DND-41 (cell line): Measurements from ENCODE around the gene MICU1.

Source experiments
- ATAC-seq: fragments of 200-7000 bp; cut with Tn5 transposase; 3 replicates; pipeline ENCODE4 v1.9.1; 2021; ENCODE audit warnings: low read depth; ENCODE audit not compliant: insufficient read depth
- DNase-seq: peaks from one replicate; pipeline ENCODE4 v3.0.0-alpha.2; 2020
- H2AFZ ChIP-seq: 2 replicates; pipeline ENCODE4 v1.6.0; 2012; ENCODE audit warnings: low read depth, low read length
- H3K27ac ChIP-seq: 2 replicates; pipeline ENCODE4 v1.5.1; 2012; ENCODE audit warnings: low read length, inconsistent platforms
- H3K27me3 ChIP-seq: fragments of 200-600 bp; sonication (generic); 2 replicates; pipeline ENCODE4 v1.6.0; 2012; ENCODE audit warnings: low read length, mild to moderate bottlenecking, inconsistent platforms; ENCODE audit not compliant: insufficient read depth, poor library complexity
- H3K36me3 ChIP-seq: 2 replicates; pipeline ENCODE4 v1.5.1; 2012; ENCODE audit warnings: low read length, inconsistent platforms; ENCODE audit not compliant: insufficient read depth
- H3K4me1 ChIP-seq: 2 replicates; pipeline ENCODE4 v1.5.1; 2012; ENCODE audit warnings: mild to moderate bottlenecking, low read length; ENCODE audit not compliant: insufficient read depth
- H3K4me2 ChIP-seq: 2 replicates; pipeline ENCODE4 v1.6.0; 2012; ENCODE audit warnings: mild to moderate bottlenecking, moderate library complexity, low read length, inconsistent platforms; ENCODE audit not compliant: insufficient read depth
- H3K4me3 ChIP-seq, 2 experiments: fragments of 200-600 bp in 1 of 2; shearing (Covaris generic) in 1 of 2; 2 replicates each; pipeline ENCODE4 v1.5.1; 2012 to 2016; ENCODE audit warnings: inconsistent platforms in 2 of 2, low read length in 2 of 2, mild to moderate bottlenecking in 2 of 2, low read depth in 1 of 2, moderate library complexity in 1 of 2
- H3K79me2 ChIP-seq: 2 replicates; pipeline ENCODE4 v1.6.0; 2012; ENCODE audit warnings: low read length, inconsistent platforms; ENCODE audit not compliant: insufficient read depth
- H3K9ac ChIP-seq: 2 replicates; pipeline ENCODE4 v1.6.0; 2012; ENCODE audit warnings: low read depth, mild to moderate bottlenecking, inconsistent platforms, low read length, moderate library complexity
- H3K9me3 ChIP-seq: 2 replicates; pipeline ENCODE4 v1.5.1; 2012; ENCODE audit warnings: low read length, moderate library complexity, mild to moderate bottlenecking, inconsistent platforms; ENCODE audit not compliant: insufficient read depth, severe bottlenecking
- H4K20me1 ChIP-seq: 2 replicates; pipeline ENCODE4 v1.6.0; 2012; ENCODE audit warnings: low read length; ENCODE audit not compliant: insufficient read depth
- EZH2 ChIP-seq: IDR thresholded peaks from 3 replicates; pipeline ENCODE4 v1.6.1; 2012; ENCODE audit warnings: borderline replicate concordance, low read depth, mild to moderate bottlenecking, moderate library complexity, low read length, inconsistent platforms; ENCODE audit not compliant: severe bottlenecking
- TF ChIP-seq, protein P1 (sequence below): IDR thresholded peaks from 2 replicates; pipeline ENCODE4 v1.5.1; 2012; ENCODE audit warnings: borderline replicate concordance, low read length, moderate library complexity, mild to moderate bottlenecking; ENCODE audit not compliant: poor library complexity, severe bottlenecking; ENCODE audit errors: extremely low read depth

The MICU1 gene

DNA sequence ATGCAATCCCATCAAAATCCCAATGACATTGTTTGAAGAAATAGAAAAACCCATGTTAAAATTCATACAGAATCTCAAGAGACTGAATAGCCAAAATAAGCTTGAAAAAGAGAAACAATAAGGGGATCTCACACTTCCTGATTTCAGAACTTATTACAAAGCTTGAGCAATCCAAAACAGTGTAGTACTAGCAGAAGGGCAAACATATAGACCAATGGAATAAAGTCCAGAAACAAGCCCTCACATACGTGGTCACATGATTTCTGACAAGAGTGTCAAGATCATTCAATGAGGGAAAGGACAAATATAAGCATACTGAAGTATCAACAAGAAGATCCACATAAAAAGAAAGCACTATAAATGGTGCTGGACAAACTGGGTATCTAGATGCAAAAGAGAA, 31.9 kb downstream of the MICU1 start:
- no peak overlapping the region for H3K4me2 ChIP-seq
- no peak for ATAC-seq
- TF ChIP-seq EZH2 = no peak
- TF ChIP-seq, protein P1, sequence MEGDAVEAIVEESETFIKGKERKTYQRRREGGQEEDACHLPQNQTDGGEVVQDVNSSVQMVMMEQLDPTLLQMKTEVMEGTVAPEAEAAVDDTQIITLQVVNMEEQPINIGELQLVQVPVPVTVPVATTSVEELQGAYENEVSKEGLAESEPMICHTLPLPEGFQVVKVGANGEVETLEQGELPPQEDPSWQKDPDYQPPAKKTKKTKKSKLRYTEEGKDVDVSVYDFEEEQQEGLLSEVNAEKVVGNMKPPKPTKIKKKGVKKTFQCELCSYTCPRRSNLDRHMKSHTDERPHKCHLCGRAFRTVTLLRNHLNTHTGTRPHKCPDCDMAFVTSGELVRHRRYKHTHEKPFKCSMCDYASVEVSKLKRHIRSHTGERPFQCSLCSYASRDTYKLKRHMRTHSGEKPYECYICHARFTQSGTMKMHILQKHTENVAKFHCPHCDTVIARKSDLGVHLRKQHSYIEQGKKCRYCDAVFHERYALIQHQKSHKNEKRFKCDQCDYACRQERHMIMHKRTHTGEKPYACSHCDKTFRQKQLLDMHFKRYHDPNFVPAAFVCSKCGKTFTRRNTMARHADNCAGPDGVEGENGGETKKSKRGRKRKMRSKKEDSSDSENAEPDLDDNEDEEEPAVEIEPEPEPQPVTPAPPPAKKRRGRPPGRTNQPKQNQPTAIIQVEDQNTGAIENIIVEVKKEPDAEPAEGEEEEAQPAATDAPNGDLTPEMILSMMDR = no peak

GRCh38 chr10:72588266-72588665, 37.6 kb downstream of the MICU1 start:
- H3K4me2 ChIP-seq = no peak overlapping the region
- H3K27me3 ChIP-seq = no peaks in the 10 kb centered on the region
- no peaks in the 10 kb centered on the region for H3K4me1 ChIP-seq
- no peak overlapping the region for H3K27ac ChIP-seq
- no peaks in the 10 kb centered on the region for H3K36me3 ChIP-seq
- peaks cover 3% of the 10 kb centered on the region; the same call in 1 of the 2 replicates for H4K20me1 ChIP-seq
- peaks cover 29% of the 10 kb centered on the region; the same call in 1 of the 2 replicates for H3K79me2 ChIP-seq
- no peaks in the 10 kb centered on the region for H3K9me3 ChIP-seq
- no peak overlapping the region for H2AFZ ChIP-seq
- H3K4me3 ChIP-seq = no peak overlapping the region
- DNase-seq (no peak), ATAC-seq (no peak)
- no peak overlapping the region for H3K9ac ChIP-seq
- TF ChIP-seq EZH2 = no peak
- TF ChIP-seq, protein P1 = no peak

More for the DNA sequence above, 31.9 kb downstream of the MICU1 start:
- H3K4me1 ChIP-seq = no peaks in the 10 kb centered on the region
- H3K9ac ChIP-seq = no peak overlapping the region
- H3K79me2 ChIP-seq = peaks cover 32% of the 10 kb centered on the region; the same call in 1 of the 2 replicates
- no peak overlapping the region for H3K4me3 ChIP-seq
- no peaks in the 10 kb centered on the region for H3K9me3 ChIP-seq
- no peaks in the 10 kb centered on the region; the same call in 1 of the 2 replicates for H4K20me1 ChIP-seq
- no peak for DNase-seq
- no peak overlapping the region for H3K27ac ChIP-seq
- H3K27me3 ChIP-seq = no peaks in the 10 kb centered on the region
- H2AFZ ChIP-seq = no peak overlapping the region
- no peaks in the 10 kb centered on the region for H3K36me3 ChIP-seq

DNA sequence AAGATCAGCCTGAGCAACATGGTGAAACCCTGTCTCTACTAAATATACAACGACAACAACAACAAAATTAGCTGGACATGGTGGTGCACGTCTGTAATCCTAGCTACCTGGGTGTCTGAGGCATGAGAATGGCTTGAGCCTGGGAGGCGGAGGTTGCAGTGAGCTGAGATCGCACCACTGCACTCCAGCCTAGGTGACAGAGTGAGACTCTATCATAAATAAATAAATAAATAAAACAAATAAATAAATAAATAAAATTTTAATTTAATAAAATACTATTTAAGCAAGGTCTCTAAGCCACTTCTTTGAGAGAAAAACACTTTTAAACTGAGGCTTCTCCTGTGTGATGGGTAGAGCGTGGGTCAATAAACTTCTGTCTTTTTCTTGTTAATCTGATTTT, 38.3 kb downstream of the MICU1 start:
- no peaks in the 10 kb centered on the region for H3K4me1 ChIP-seq
- no peaks in the 10 kb centered on the region for H3K27me3 ChIP-seq
- no peaks in the 10 kb centered on the region for H3K9me3 ChIP-seq
- H3K27ac ChIP-seq = no peak overlapping the region
- H3K36me3 ChIP-seq = no peaks in the 10 kb centered on the region
- ATAC-seq (no peak), DNase-seq (no peak)
- no peak overlapping the region for H3K4me3 ChIP-seq
- H4K20me1 ChIP-seq = peaks cover 3% of the 10 kb centered on the region; the same call in 1 of the 2 replicates
- H2AFZ ChIP-seq = no peak overlapping the region
- no peak for TF ChIP-seq EZH2
- TF ChIP-seq, protein P1 = no peak
- no peak overlapping the region for H3K9ac ChIP-seq
- no peak overlapping the region for H3K4me2 ChIP-seq
- peaks cover 30% of the 10 kb centered on the region; the same call in 1 of the 2 replicates for H3K79me2 ChIP-seq
